ENCODE data around the gene CCNY.

DNA sequence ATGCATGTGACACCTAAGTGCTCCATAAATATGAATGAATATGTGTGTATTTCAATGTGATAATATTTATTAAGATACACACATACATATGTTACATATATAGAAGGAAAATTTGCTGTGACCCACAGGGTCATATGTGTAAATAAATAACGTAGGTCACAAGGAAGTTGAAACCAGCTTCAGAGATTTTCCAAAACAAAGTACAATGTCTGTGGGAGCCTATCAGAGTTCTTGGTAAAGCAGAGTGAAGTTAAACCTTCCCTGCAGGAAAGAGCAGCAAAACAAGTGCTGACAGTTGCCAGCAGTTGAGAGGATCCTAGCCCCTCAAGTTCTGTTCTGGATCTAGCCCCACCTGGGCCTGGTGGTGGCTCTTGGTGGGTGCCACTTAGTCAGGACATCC is 91.2 kb downstream of the CCNY start:
- no peak for TF ChIP-seq ZNF773 (CRISPR knock-in tag; IDR thresholded peaks at IDR 0.05; ENCODE audit: borderline replicate concordance)
- TF ChIP-seq PLRG1 (conservative IDR thresholded peaks at IDR 0.05) = no peak
- TF ChIP-seq EZH2 (conservative IDR thresholded peaks at IDR 0.05; ENCODE audit: low read depth, low read length) = no peak
- TF ChIP-seq CEBPB (IDR thresholded peaks at IDR 0.05; ENCODE audit: borderline replicate concordance, low read depth, low read length) = no peak
- TF ChIP-seq HDAC1 (CRISPR knock-in tag; IDR thresholded peaks at IDR 0.05) = no peak
- TF ChIP-seq CEBPG (CRISPR knock-in tag; IDR thresholded peaks at IDR 0.05) = no peak

Data from HepG2 (cell line).